Smooth muscle cell of the umbilical artery (primary cell): ENCODE measurements around the gene GH2. TPM values are rescaled to one million over a fixed set of nuclear protein-coding genes. Genes with fewer than 3 reads are reported as not detected.

Source experiments
- total RNA-seq: library from RNA; depleted of rRNA; stranded (reverse); fragments of >200 nt; gene quantifications from 2 replicates; pipeline ENCODE4 v1.2.3, GENCODE V29; 2014

GH2 gene
- not detected in 2 replicates for total RNA-seq

DNA sequence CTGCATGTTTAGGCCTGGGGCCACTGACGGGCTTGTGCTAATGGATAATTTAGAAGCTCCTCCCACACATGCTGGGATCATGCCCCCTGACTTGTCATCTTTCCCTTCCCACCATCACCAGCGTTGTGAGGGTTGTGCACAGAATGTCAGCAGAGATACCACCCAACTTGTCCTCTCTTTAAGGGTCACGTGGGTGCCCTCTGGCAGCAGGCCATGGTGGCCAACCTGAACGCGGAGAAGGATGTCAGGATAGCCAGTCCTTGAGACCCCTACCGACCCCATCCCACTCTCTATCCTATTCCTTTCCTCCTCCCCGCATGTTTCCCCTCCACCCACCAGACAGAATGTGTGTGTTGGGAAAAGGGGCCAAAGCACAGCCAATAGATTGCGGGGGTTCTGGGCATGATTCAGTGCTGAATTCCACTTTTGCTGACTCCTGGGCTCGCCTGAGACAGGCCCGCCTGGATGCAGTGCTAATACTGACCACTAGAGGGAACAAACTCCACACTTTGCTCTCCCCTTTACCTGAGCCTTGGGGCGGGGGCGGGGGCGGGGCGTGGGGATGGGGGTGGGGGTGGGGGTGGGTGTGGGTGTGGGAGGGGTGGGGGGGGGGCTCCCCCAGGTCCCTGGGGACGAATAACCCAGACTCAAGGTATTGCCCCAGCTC, at the start of gene GH2:
Gene GH2 (minus strand): TSS at position 10 of the 667 bp plus-strand sequence. CDS start 143 bp downstream, outside the sequence.

DNA sequence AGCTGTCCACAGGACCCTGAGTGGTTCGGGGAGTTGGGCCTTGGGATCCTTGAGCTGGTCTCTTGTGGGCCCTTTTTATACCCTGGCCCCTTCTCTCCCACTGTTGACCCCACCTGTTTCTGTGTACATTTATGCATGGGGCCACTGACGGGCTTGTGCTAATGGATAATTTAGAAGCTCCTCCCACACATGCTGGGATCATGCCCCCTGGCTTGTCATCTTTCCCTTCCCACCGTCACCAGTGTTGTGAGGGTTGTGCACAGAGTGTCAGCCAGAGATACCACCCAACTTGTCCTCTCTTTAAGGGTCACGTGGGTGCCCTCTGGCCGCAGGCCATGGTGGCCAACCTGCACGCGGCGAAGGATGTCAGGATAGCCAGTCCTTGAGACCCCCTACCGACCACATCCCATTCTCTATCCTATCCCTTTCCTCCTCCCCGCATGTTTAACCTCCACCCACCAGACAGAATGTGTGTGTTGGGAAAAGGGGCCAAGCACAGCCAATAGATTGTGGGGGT, 37.1 kb upstream of the GH2 start, which contains the start of gene GH1:
Gene GH1 (minus strand): TSS at position 51 of the 517 bp plus-strand sequence. CDS start 63 bp downstream, outside the sequence.

DNA sequence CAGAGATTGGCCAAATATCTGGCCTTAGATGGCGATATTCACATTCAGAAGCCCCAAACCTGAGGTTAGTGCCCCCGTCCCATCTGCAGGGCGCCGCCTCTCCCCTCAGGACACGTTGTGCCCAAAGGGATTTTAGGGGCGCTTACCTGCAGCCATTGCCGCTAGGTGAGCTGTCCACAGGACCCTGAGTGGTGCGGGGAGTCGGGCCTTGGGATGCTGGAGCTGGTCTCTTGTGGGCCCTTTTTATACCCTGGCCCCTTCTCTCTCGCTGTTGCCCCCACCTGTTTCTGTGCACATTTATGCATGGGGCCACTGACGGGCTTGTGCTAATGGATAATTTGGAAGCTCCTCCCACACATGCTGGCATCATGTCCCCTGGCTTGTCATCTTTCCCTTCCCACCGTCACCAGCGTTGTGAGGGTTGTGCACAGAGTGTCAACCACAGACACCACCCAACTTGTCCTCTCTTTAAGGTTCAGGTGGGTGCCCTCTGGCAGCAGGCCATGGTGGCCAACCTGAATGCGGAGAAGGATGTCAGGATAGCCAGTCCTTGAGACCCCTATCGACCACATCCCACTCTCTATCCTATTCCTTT, 29.4 kb upstream of the GH2 start, which contains the start of gene CSHL1:
Gene CSHL1 (minus strand): TSS at position 218 of the 595 bp plus-strand sequence. CDS start 62 bp downstream, at position 156.

DNA sequence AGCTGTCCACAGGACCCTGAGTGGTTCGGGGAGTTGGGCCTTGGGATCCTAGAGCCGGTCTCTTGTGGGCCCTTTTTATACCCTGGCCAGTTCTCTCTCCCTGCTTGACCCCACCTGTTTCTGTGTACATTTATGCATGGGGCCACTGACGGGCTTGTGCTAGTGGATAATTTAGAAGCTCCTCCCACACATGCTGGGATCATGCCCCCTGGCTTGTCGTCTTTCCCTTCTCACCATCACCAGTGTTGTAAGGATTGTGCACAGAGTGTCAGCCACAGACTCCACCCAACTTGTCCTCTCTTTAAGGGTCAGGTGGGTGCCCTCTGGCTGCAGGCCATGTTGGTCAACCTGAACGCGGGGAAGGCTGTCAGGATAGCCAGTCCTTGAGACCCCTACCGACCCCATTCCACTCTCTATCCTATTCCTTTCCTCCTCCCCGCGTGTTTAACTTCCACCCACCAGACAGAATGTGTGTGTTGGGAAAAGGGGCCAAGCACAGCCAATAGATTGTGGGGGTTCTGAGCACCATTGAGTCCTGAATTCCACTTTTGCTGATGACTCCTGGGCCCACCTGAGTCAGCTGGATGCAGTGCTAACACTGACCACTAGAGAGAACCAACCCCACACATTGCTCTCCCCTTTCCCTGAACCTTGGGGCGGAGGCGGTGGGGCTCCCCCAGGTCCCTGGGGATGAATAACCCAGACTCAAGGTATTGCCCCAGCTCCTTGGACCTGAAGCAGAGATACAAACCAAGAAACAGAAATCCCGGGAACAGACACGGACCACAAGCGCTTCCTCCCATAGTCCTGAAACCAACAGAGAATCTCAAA, 15.0 kb upstream of the GH2 start, which contains the start of gene CSH1:
Gene CSH1 (minus strand): TSS at position 51 of the 831 bp plus-strand sequence. CDS start 63 bp downstream, outside the sequence.

GRCh38 chr17:63873577-63873976, 8.2 kb downstream of the GH2 start, which contains the start of gene CSH2:
Gene CSH2, minus strand, starts transcription at chr17:63873677. Its CDS starts 63 bp downstream, at chr17:63873614.

GRCh38 chr17:63842540-63843386, 39.0 kb downstream of the GH2 start, which contains the start of gene SMARCD2:
Gene SMARCD2, minus strand, starts transcription at chr17:63842685. Its CDS starts 11 bp downstream, at chr17:63842674.

Other genes with a start within 250 kb of the GH2 start
- gene LIMD2, start 181.8 kb downstream of the GH2 start, total RNA-seq = 7.4 and 16.4 TPM in 2 replicates
- 21.1 and 23.8 TPM in 2 replicates for gene STRADA, start 140.1 kb downstream of the GH2 start, total RNA-seq
- 87.6 and 102 TPM in 2 replicates for gene CCDC47, start 108.3 kb downstream of the GH2 start, total RNA-seq
- 68.6 and 103 TPM in 2 replicates for gene DDX42, start 107.8 kb downstream of the GH2 start, total RNA-seq
- 45.4 and 62.9 TPM in 2 replicates for gene PSMC5, start 54.5 kb downstream of the GH2 start, total RNA-seq
- gene FTSJ3, start 54.3 kb downstream of the GH2 start, total RNA-seq = 57.6 and 65.3 TPM in 2 replicates
- gene SMARCD2, start 39.3 kb downstream of the GH2 start, total RNA-seq = 61.5 and 65.2 TPM in 2 replicates
- gene CSH2, start 8.3 kb downstream of the GH2 start, total RNA-seq = not detected in 2 replicates
- not detected in 2 replicates for gene CSH1, start 14.6 kb upstream of the GH2 start, total RNA-seq
- not detected in 2 replicates for gene CSHL1, start 29.3 kb upstream of the GH2 start, total RNA-seq
- gene GH1, start 36.9 kb upstream of the GH2 start, total RNA-seq = not detected in 2 replicates
- gene CD79B, start 50.4 kb upstream of the GH2 start, total RNA-seq = not detected in 2 replicates
- not detected in 2 replicates for gene SCN4A, start 91.0 kb upstream of the GH2 start, total RNA-seq
- 0.18 and 1.2 TPM in 2 replicates for gene PRR29, start 116.4 kb upstream of the GH2 start, total RNA-seq
- 2.1 and 4.2 TPM in 2 replicates for gene ICAM2, start 138.7 kb upstream of the GH2 start, total RNA-seq
- gene ERN1, start 248.2 kb upstream of the GH2 start, total RNA-seq = 27.4 and 41.6 TPM in 2 replicates